Activated naive CD4-positive, alpha-beta T cell treated with anti-CD3 and anti-CD28 coated beads, Interleukin-2, amount 10 ng/mL, durations not matched to agents 7 days and 5 days (primary cell): ENCODE results near the gene ZDHHC9.

Experiments used
- CTCF ChIA-PET: fragments of 350-600 bp; sonication (Branson Sonifier 250); formaldehyde crosslinking; loops from one replicate; lab custom pipeline; 2021; ENCODE audit warnings: antibody characterized with exemption; lab: Charles Lee
- DNase-seq: peaks from one replicate; pipeline ENCODE4 v3.0.0-alpha.2; 2020
- H3K27ac Mint-ChIP-seq: one replicate; pipeline ENCODE4 v1.8.0; 2021; ENCODE audit warnings: mild to moderate bottlenecking, moderate library complexity, mixed read lengths
- H3K27me3 Mint-ChIP-seq: one replicate; pipeline ENCODE4 v1.8.0; 2021; ENCODE audit warnings: mild to moderate bottlenecking, mixed read lengths
- H3K36me3 Mint-ChIP-seq: one replicate; pipeline ENCODE4 v1.8.0; 2021; ENCODE audit warnings: mixed read lengths
- H3K4me1 Mint-ChIP-seq: one replicate; pipeline ENCODE4 v1.8.0; 2021; ENCODE audit warnings: mixed read lengths
- H3K4me3 Mint-ChIP-seq: one replicate; pipeline ENCODE4 v1.8.0; 2021; ENCODE audit warnings: mild to moderate bottlenecking, moderate library complexity, mixed read lengths
- H3K9me3 Mint-ChIP-seq: one replicate; pipeline ENCODE4 v1.8.0; 2021; ENCODE audit warnings: mixed read lengths

The ZDHHC9 gene

DNA sequence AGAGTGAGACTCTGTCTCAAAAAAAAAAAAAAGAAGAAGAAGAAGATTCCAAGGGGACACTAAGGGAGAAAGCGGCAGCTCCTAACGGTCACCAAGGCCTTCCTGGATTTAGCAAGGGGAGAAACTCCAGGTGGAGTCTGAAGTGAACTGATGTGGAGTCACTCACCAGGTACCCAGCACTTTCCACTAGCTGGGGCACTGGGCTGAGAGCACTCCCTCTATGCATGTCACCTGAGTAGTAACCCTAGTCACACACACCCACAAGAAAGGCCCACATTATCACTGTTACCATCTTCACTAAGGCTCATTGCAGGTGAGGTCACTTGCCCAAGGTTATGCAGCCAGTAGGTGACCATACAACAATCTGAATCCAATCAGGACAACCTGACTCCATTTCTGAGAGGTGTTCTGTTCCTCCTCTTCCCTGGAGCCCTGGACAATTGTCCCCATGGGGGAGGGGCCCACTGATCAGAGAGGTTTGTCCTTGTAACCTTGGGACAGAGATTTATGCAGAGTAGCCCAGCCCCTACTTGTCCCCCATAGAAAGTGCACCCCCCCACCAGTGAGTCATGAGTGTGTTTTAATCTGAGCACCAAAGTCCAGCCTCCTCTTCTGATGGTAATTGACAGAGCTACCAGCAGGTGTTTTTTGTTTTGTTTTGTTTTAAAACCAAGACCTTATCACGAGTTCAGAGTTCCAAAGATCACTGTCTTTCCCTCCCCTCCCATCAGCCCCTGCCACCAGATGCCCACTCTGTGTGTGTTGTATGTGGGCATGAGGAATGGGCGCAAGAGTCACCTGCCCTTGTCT lies 69.8 kb downstream of the ZDHHC9 start:
- H3K36me3 Mint-ChIP-seq, result no peaks in the 10 kb centered on the region
- H3K9me3 Mint-ChIP-seq, result no peaks in the 10 kb centered on the region
- peaks cover 87% of the 10 kb centered on the region for H3K4me1 Mint-ChIP-seq
- CTCF ChIA-PET, result interaction anchor here (2.6 to 3.8 kb wide), 2 partner anchors 8 to 15 kb away, joined by 12 to 21 read pairs; no protein-coding TSS in a partner anchor
- peak overlapping the region; percentile 93 for H3K27ac Mint-ChIP-seq
- no peak for DNase-seq
- no peaks in the 10 kb centered on the region for H3K27me3 Mint-ChIP-seq
- no peak overlapping the region for H3K4me3 Mint-ChIP-seq

GRCh38 chrX:129772796-129773431 lies 70.8 kb downstream of the ZDHHC9 start:
- no peaks in the 10 kb centered on the region for H3K36me3 Mint-ChIP-seq
- CTCF ChIA-PET, result interaction anchor here (1.1 to 3.8 kb wide), 4 partner anchors 9 to 50 kb away, joined by 3 to 21 read pairs (median 10); no protein-coding TSS in a partner anchor
- peak overlapping the region; percentile 93 for H3K27ac Mint-ChIP-seq
- H3K4me3 Mint-ChIP-seq, result no peak overlapping the region
- no peaks in the 10 kb centered on the region for H3K27me3 Mint-ChIP-seq
- peak; percentile 62 for DNase-seq
- H3K4me1 Mint-ChIP-seq, result peaks cover 87% of the 10 kb centered on the region
- no peaks in the 10 kb centered on the region for H3K9me3 Mint-ChIP-seq

- CTCF ChIA-PET, result interaction anchor here (1.0 to 3.8 kb wide), 5 partner anchors 10 to 52 kb away, joined by 4 to 21 read pairs (median 7); no protein-coding TSS in a partner anchor
- Mint-ChIP-seq H3K4me3 (peak overlapping the region; percentile 15), H3K27ac (peak overlapping the region; percentile 91), H3K27me3 (no peaks in the 10 kb centered on the region), H3K36me3 (peaks cover 4% of the 10 kb centered on the region), H3K4me1 (peaks cover 85% of the 10 kb centered on the region), H3K9me3 (no peaks in the 10 kb centered on the region)
- DNase-seq, result peak; percentile 56
Observed at GRCh38 chrX:129771266-129771995, 72.3 kb downstream of the ZDHHC9 start.

GRCh38 chrX:129769467-129770154 lies 74.1 kb downstream of the ZDHHC9 start:
- peak; percentile 87 for DNase-seq
- H3K4me3 Mint-ChIP-seq, result peak overlapping the region; percentile 56
- H3K36me3 Mint-ChIP-seq, result peaks cover 6% of the 10 kb centered on the region
- H3K27ac Mint-ChIP-seq, result peak overlapping the region; percentile 91
- CTCF ChIA-PET, result interaction anchor here (1.9 kb wide), 1 partner anchor 10 kb away, joined by 9 read pairs; no protein-coding TSS in a partner anchor
- no peaks in the 10 kb centered on the region for H3K9me3 Mint-ChIP-seq
- peaks cover 77% of the 10 kb centered on the region for H3K4me1 Mint-ChIP-seq
- no peaks in the 10 kb centered on the region for H3K27me3 Mint-ChIP-seq

- no peak for DNase-seq
- Mint-ChIP-seq H3K36me3 (peaks cover 6% of the 10 kb centered on the region), H3K9me3 (no peaks in the 10 kb centered on the region), H3K4me1 (peaks cover 69% of the 10 kb centered on the region), H3K27me3 (no peaks in the 10 kb centered on the region), H3K27ac (peak overlapping the region; percentile 91), H3K4me3 (peak overlapping the region; percentile 56)
- CTCF ChIA-PET, result interaction anchor here (1.4 to 1.9 kb wide), 2 partner anchors 9 to 43 kb away, joined by 4 to 9 read pairs; no protein-coding TSS in a partner anchor
Observed at GRCh38 chrX:129768586-129769466, 74.9 kb downstream of the ZDHHC9 start.

DNA sequence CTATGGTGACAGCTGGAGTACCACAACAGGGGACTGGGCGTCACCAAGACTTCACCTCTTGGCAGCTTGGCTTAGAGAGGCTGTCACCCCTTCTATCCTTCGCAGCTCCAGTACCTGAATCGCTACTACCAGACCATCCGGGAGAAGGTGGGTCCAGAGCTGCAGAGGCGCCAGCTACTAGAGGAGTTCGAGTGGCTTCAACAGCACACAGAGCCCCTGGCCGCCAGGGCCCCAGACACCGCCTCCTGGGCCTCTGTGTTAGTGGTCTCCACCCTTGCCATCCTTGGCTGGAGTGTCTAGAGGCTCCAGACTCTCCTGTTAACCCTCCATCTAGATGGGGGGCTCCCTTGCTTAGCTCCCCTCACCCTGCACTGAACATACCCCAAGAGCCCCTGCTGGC lies 75.5 kb downstream of the ZDHHC9 start:
- no peaks in the 10 kb centered on the region for H3K9me3 Mint-ChIP-seq
- H3K4me3 Mint-ChIP-seq, result no peak overlapping the region
- DNase-seq, result no peak
- H3K36me3 Mint-ChIP-seq, result peaks cover 6% of the 10 kb centered on the region
- CTCF ChIA-PET, result interaction anchor here (1.0 to 1.9 kb wide), 3 partner anchors 9 to 42 kb away, joined by 3 to 9 read pairs (median 4); no protein-coding TSS in a partner anchor
- no peaks in the 10 kb centered on the region for H3K27me3 Mint-ChIP-seq
- peaks cover 62% of the 10 kb centered on the region for H3K4me1 Mint-ChIP-seq
- H3K27ac Mint-ChIP-seq, result peak overlapping the region; percentile 91

GRCh38 chrX:129763666-129764065 lies 80.0 kb downstream of the ZDHHC9 start:
- Mint-ChIP-seq H3K27me3 (no peaks in the 10 kb centered on the region), H3K9me3 (no peaks in the 10 kb centered on the region), H3K36me3 (peaks cover 13% of the 10 kb centered on the region), H3K4me3 (no peak overlapping the region), H3K4me1 (peaks cover 54% of the 10 kb centered on the region), H3K27ac (no peak overlapping the region)
- no peak for DNase-seq
- CTCF ChIA-PET, result no interaction called here

DNA sequence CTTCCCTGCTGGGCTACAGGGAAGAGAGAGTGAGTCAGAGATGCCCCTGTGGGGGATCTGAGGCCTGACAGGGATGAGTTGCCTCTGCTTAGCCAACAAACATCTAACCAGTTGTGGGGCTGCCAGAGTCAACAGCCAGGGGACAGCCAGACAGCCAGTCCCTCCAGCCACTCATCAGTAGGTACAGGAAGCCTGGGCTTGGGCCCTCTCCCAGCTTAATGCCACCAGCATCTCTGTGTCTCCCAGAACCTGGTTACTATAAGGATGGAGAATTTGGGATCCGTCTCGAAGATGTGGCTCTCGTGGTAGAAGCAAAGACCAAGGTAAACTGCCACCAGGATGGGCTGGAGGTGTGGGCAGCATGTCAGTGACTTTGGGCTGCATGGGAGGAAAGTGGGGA lies 81.2 kb downstream of the ZDHHC9 start:
- peaks cover 9% of the 10 kb centered on the region for H3K36me3 Mint-ChIP-seq

GRCh38 chrX:129761596-129761995 lies 82.1 kb downstream of the ZDHHC9 start:
- H3K27me3 Mint-ChIP-seq, result no peaks in the 10 kb centered on the region
- peaks cover 56% of the 10 kb centered on the region for H3K4me1 Mint-ChIP-seq
- no peak overlapping the region for H3K4me3 Mint-ChIP-seq
- CTCF ChIA-PET, result no interaction called here
- H3K27ac Mint-ChIP-seq, result no peak overlapping the region
- H3K9me3 Mint-ChIP-seq, result no peaks in the 10 kb centered on the region
- no peak for DNase-seq
- H3K36me3 Mint-ChIP-seq, result peaks cover 9% of the 10 kb centered on the region

More for the DNA sequence above, 81.2 kb downstream of the ZDHHC9 start:
- DNase-seq, result no peak
- Mint-ChIP-seq H3K27ac (no peak overlapping the region), H3K4me1 (peaks cover 54% of the 10 kb centered on the region), H3K27me3 (no peaks in the 10 kb centered on the region), H3K9me3 (no peaks in the 10 kb centered on the region), H3K4me3 (no peak overlapping the region)
- CTCF ChIA-PET, result no interaction called here

GRCh38 chrX:129760981-129761380 lies 82.7 kb downstream of the ZDHHC9 start:
- CTCF ChIA-PET, result interaction anchor here (3.4 kb wide), 1 partner anchor 20 kb away, joined by 39 read pairs; the partner anchor contains the start of gene SASH3
- H3K36me3 Mint-ChIP-seq, result peaks cover 8% of the 10 kb centered on the region
- H3K27me3 Mint-ChIP-seq, result no peaks in the 10 kb centered on the region
- H3K27ac Mint-ChIP-seq, result no peak overlapping the region
- DNase-seq, result no peak
- H3K4me1 Mint-ChIP-seq, result peaks cover 58% of the 10 kb centered on the region
- H3K4me3 Mint-ChIP-seq, result no peak overlapping the region
- no peaks in the 10 kb centered on the region for H3K9me3 Mint-ChIP-seq

DNA sequence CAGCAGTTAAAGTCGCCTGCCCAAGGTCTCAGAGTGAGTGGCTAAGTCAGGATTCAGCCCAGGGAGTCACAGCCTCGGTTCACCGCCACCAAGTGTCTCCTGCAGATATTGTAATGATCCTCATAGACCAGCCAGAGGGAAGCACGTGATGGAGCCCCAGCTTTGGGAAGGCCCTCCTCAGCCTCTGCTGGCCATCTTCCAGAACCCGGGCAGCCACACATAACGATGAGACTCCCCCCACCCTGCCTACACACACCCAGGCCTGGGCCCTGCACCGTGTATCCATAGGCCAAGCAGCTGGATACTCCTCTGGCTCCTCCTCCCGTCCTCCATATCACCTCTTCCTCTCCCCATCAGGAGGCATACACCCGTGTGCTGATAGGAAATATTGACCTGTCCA lies 83.5 kb downstream of the ZDHHC9 start:
- Mint-ChIP-seq H3K27ac (peak overlapping the region; percentile 89), H3K27me3 (no peaks in the 10 kb centered on the region), H3K9me3 (no peaks in the 10 kb centered on the region), H3K4me3 (peak overlapping the region; percentile 23), H3K36me3 (peaks cover 7% of the 10 kb centered on the region), H3K4me1 (peaks cover 65% of the 10 kb centered on the region)
- CTCF ChIA-PET, result interaction anchor here (0.7 to 3.4 kb wide), 9 partner anchors 9 to 165 kb away, joined by 3 to 39 read pairs (median 5); partner anchors contain the start of gene SASH3
- DNase-seq, result no peak

GRCh38 chrX:129759576-129760061 lies 84.1 kb downstream of the ZDHHC9 start:
- Mint-ChIP-seq H3K27me3 (no peaks in the 10 kb centered on the region), H3K4me1 (peaks cover 70% of the 10 kb centered on the region), H3K36me3 (peaks cover 7% of the 10 kb centered on the region), H3K9me3 (no peaks in the 10 kb centered on the region), H3K27ac (peak overlapping the region; percentile 89), H3K4me3 (peak overlapping the region; percentile 23)
- CTCF ChIA-PET, result interaction anchor here (0.7 to 3.4 kb wide), 11 partner anchors 9 to 166 kb away, joined by 3 to 39 read pairs (median 5); partner anchors contain the start of gene SASH3
- peak; percentile 68 for DNase-seq
